Measurements from ENCODE around the gene FOXE1. TPM values are rescaled to one million over a fixed set of nuclear protein-coding genes. Genes with fewer than 3 reads are reported as not detected.

Gene FOXE1
- not detected in 2 replicates for total RNA-seq

GRCh38 chr9:97853056-97853843 lies at the start of gene FOXE1:
FOXE1 (plus strand) TSS chr9:97853226; CDS start chr9:97853915, 689 bp downstream.
- intact Hi-C loops (cut with micrococcal nuclease), result loop anchor here (5.0 kb wide), 2 partner anchors 141 to 351 kb away; partner anchors contain the start of gene TMOD1
- peak within 1 kb of the TSS; percentile 86 for H3K4me3 Mint-ChIP-seq (ENCODE audit: low read depth)
- H3K27ac Mint-ChIP-seq, result no peak within 1 kb of the TSS
- H3K4me1 Mint-ChIP-seq (ENCODE audit: low read depth), result peaks cover 16% of the 10 kb centered on the region
- peaks cover 4% of the 10 kb centered on the region for H3K36me3 Mint-ChIP-seq (ENCODE audit: low read depth)
- DNase-seq (ENCODE audit: low spot score), result no peak
- peaks cover 77% of the 10 kb centered on the region for H3K27me3 Mint-ChIP-seq (ENCODE audit: low read depth)
- H3K9me3 Mint-ChIP-seq, result no peaks in the 10 kb centered on the region

GRCh38 chr9:97804059-97804365 lies 49.0 kb upstream of the FOXE1 start:
- H3K36me3 Mint-ChIP-seq (ENCODE audit: low read depth), result no peaks in the 10 kb centered on the region
- intact Hi-C loops (cut with micrococcal nuclease), result loop anchor here (10.0 kb wide), 1 partner anchor 169 kb away; the partner anchor contains the start of genes NCBP1 and TSTD2

GRCh38 chr9:97806721-97807120 lies 46.3 kb upstream of the FOXE1 start:
- H3K4me1 Mint-ChIP-seq (ENCODE audit: low read depth), result peaks cover 3% of the 10 kb centered on the region
- no peak overlapping the region for H3K27ac Mint-ChIP-seq
- peaks cover 28% of the 10 kb centered on the region for H3K27me3 Mint-ChIP-seq (ENCODE audit: low read depth)
- no peak overlapping the region for H3K4me3 Mint-ChIP-seq (ENCODE audit: low read depth)
- H3K36me3 Mint-ChIP-seq (ENCODE audit: low read depth), result no peaks in the 10 kb centered on the region
- no peak for DNase-seq (ENCODE audit: low spot score)
- intact Hi-C loops (cut with micrococcal nuclease), result loop anchor here (10.0 kb wide), 1 partner anchor 172 kb away; the partner anchor contains the start of genes NCBP1 and TSTD2
- H3K9me3 Mint-ChIP-seq, result no peaks in the 10 kb centered on the region

More at GRCh38 chr9:97804059-97804365, 49.0 kb upstream of the FOXE1 start:
- no peak for DNase-seq (ENCODE audit: low spot score)
- Mint-ChIP-seq H3K27me3 (ENCODE audit: low read depth) (peaks cover 37% of the 10 kb centered on the region), H3K4me1 (ENCODE audit: low read depth) (peaks cover 3% of the 10 kb centered on the region), H3K27ac (no peak overlapping the region), H3K9me3 (no peaks in the 10 kb centered on the region), H3K4me3 (ENCODE audit: low read depth) (peak overlapping the region; percentile 76)

- no peaks in the 10 kb centered on the region for H3K9me3 Mint-ChIP-seq
- H3K27ac Mint-ChIP-seq, result no peak overlapping the region
- no peak for DNase-seq (ENCODE audit: low spot score)
- no peaks in the 10 kb centered on the region for H3K36me3 Mint-ChIP-seq (ENCODE audit: low read depth)
- H3K4me3 Mint-ChIP-seq (ENCODE audit: low read depth), result no peak overlapping the region
- intact Hi-C loops (cut with micrococcal nuclease), result loop anchor here (10.0 kb wide), 1 partner anchor 173 kb away; the partner anchor contains the start of genes NCBP1 and TSTD2
- H3K27me3 Mint-ChIP-seq (ENCODE audit: low read depth), result peaks cover 24% of the 10 kb centered on the region
- H3K4me1 Mint-ChIP-seq (ENCODE audit: low read depth), result peaks cover 1% of the 10 kb centered on the region
Observed at GRCh38 chr9:97807681-97808080, 45.3 kb upstream of the FOXE1 start.

- intact Hi-C loops (cut with micrococcal nuclease), result loop anchor here (10.0 kb wide), 1 partner anchor 174 kb away; the partner anchor contains the start of genes NCBP1 and TSTD2
Observed at GRCh38 chr9:97808415-97808814, 44.6 kb upstream of the FOXE1 start.

GRCh38 chr9:97808972-97809371 lies 44.1 kb upstream of the FOXE1 start:
- H3K4me1 Mint-ChIP-seq (ENCODE audit: low read depth), result peaks cover 1% of the 10 kb centered on the region
- H3K36me3 Mint-ChIP-seq (ENCODE audit: low read depth), result no peaks in the 10 kb centered on the region
- peaks cover 24% of the 10 kb centered on the region for H3K27me3 Mint-ChIP-seq (ENCODE audit: low read depth)
- H3K27ac Mint-ChIP-seq, result no peak overlapping the region
- DNase-seq (ENCODE audit: low spot score), result no peak
- no peaks in the 10 kb centered on the region for H3K9me3 Mint-ChIP-seq
- H3K4me3 Mint-ChIP-seq (ENCODE audit: low read depth), result no peak overlapping the region
- intact Hi-C loops (cut with micrococcal nuclease), result loop anchor here (10.0 kb wide), 1 partner anchor 174 kb away; the partner anchor contains the start of genes NCBP1 and TSTD2

More at GRCh38 chr9:97808415-97808814, 44.6 kb upstream of the FOXE1 start:
- Mint-ChIP-seq H3K9me3 (no peaks in the 10 kb centered on the region), H3K36me3 (ENCODE audit: low read depth) (no peaks in the 10 kb centered on the region), H3K27me3 (ENCODE audit: low read depth) (peaks cover 24% of the 10 kb centered on the region), H3K4me1 (ENCODE audit: low read depth) (peaks cover 1% of the 10 kb centered on the region), H3K4me3 (ENCODE audit: low read depth) (no peak overlapping the region), H3K27ac (no peak overlapping the region)
- DNase-seq (ENCODE audit: low spot score), result no peak

- H3K27me3 Mint-ChIP-seq (ENCODE audit: low read depth), result peaks cover 19% of the 10 kb centered on the region
- no peaks in the 10 kb centered on the region for H3K9me3 Mint-ChIP-seq
- no peak overlapping the region for H3K4me3 Mint-ChIP-seq (ENCODE audit: low read depth)
- H3K36me3 Mint-ChIP-seq (ENCODE audit: low read depth), result no peaks in the 10 kb centered on the region
- no peaks in the 10 kb centered on the region for H3K4me1 Mint-ChIP-seq (ENCODE audit: low read depth)
- H3K27ac Mint-ChIP-seq, result no peak overlapping the region
- DNase-seq (ENCODE audit: low spot score), result no peak
- intact Hi-C loops (cut with micrococcal nuclease), result loop anchor here (10.0 kb wide), 1 partner anchor 175 kb away; the partner anchor contains the start of genes NCBP1 and TSTD2
Observed at GRCh38 chr9:97809666-97810344, 43.2 kb upstream of the FOXE1 start.

GRCh38 chr9:97811533-97812246 lies 41.3 kb upstream of the FOXE1 start:
- no peaks in the 10 kb centered on the region for H3K4me1 Mint-ChIP-seq (ENCODE audit: low read depth)
- H3K27ac Mint-ChIP-seq, result no peak overlapping the region
- intact Hi-C loops (cut with micrococcal nuclease), result no loop called here
- no peak overlapping the region for H3K4me3 Mint-ChIP-seq (ENCODE audit: low read depth)
- peaks cover 13% of the 10 kb centered on the region for H3K27me3 Mint-ChIP-seq (ENCODE audit: low read depth)
- no peaks in the 10 kb centered on the region for H3K36me3 Mint-ChIP-seq (ENCODE audit: low read depth)
- no peak for DNase-seq (ENCODE audit: low spot score)
- no peaks in the 10 kb centered on the region for H3K9me3 Mint-ChIP-seq

- Mint-ChIP-seq H3K27me3 (ENCODE audit: low read depth) (peaks cover 10% of the 10 kb centered on the region), H3K9me3 (no peaks in the 10 kb centered on the region), H3K4me3 (ENCODE audit: low read depth) (no peak overlapping the region), H3K27ac (no peak overlapping the region), H3K4me1 (ENCODE audit: low read depth) (no peaks in the 10 kb centered on the region), H3K36me3 (ENCODE audit: low read depth) (no peaks in the 10 kb centered on the region)
- DNase-seq (ENCODE audit: low spot score), result no peak
- intact Hi-C loops (cut with micrococcal nuclease), result no loop called here
Observed at GRCh38 chr9:97812247-97812543, 40.8 kb upstream of the FOXE1 start.

GRCh38 chr9:97813072-97813471 lies 40.0 kb upstream of the FOXE1 start:
- no peaks in the 10 kb centered on the region for H3K36me3 Mint-ChIP-seq (ENCODE audit: low read depth)
- intact Hi-C loops (cut with micrococcal nuclease), result no loop called here
- no peak overlapping the region for H3K4me3 Mint-ChIP-seq (ENCODE audit: low read depth)
- H3K27ac Mint-ChIP-seq, result no peak overlapping the region
- H3K9me3 Mint-ChIP-seq, result no peaks in the 10 kb centered on the region
- no peak for DNase-seq (ENCODE audit: low spot score)
- peaks cover 14% of the 10 kb centered on the region for H3K27me3 Mint-ChIP-seq (ENCODE audit: low read depth)
- no peaks in the 10 kb centered on the region for H3K4me1 Mint-ChIP-seq (ENCODE audit: low read depth)

GRCh38 chr9:97819735-97820134 lies 33.3 kb upstream of the FOXE1 start:
- Mint-ChIP-seq H3K9me3 (peaks cover 7% of the 10 kb centered on the region), H3K27me3 (ENCODE audit: low read depth) (peaks cover 35% of the 10 kb centered on the region)
- intact Hi-C loops (cut with micrococcal nuclease), result no loop called here

GRCh38 chr9:97820373-97820772 lies 32.7 kb upstream of the FOXE1 start:
- Mint-ChIP-seq H3K36me3 (ENCODE audit: low read depth) (no peaks in the 10 kb centered on the region), H3K9me3 (peaks cover 7% of the 10 kb centered on the region), H3K27me3 (ENCODE audit: low read depth) (peaks cover 42% of the 10 kb centered on the region), H3K27ac (no peak overlapping the region), H3K4me3 (ENCODE audit: low read depth) (no peak overlapping the region), H3K4me1 (ENCODE audit: low read depth) (no peaks in the 10 kb centered on the region)
- DNase-seq (ENCODE audit: low spot score), result no peak
- intact Hi-C loops (cut with micrococcal nuclease), result no loop called here

More at GRCh38 chr9:97819735-97820134, 33.3 kb upstream of the FOXE1 start:
- Mint-ChIP-seq H3K4me1 (ENCODE audit: low read depth) (no peaks in the 10 kb centered on the region), H3K27ac (no peak overlapping the region), H3K4me3 (ENCODE audit: low read depth) (no peak overlapping the region), H3K36me3 (ENCODE audit: low read depth) (no peaks in the 10 kb centered on the region)
- DNase-seq (ENCODE audit: low spot score), result no peak
